HepG2 (cell line): ENCODE measurements around the gene HOXD4.

Experiments
- HOXA7 ChIP-seq: sonication (generic); formaldehyde crosslinking; IDR thresholded peaks from 2 replicates; pipeline ENCODE4 v1.8.1; 2022; ENCODE audit warnings: mild to moderate bottlenecking, missing genetic modification reagents, moderate library complexity
- MAFF ChIP-seq: IDR thresholded peaks from 2 replicates; pipeline ENCODE4 v1.6.1; 2011; ENCODE audit warnings: low read depth, low read length, improper control_type of control experiment
- MXI1 ChIP-seq: IDR thresholded peaks from 3 replicates; pipeline ENCODE4 v1.6.1; 2012; ENCODE audit warnings: low read depth, low read length, inconsistent platforms, borderline replicate concordance
- RXRA ChIP-seq: sonication (generic); formaldehyde crosslinking; IDR thresholded peaks from 2 replicates; pipeline ENCODE4 v1.5.1; 2020; ENCODE audit warnings: missing genetic modification reagents
- SMC3 ChIP-seq: IDR thresholded peaks from 2 replicates; pipeline ENCODE4 v1.6.1; 2011; ENCODE audit warnings: low read length, improper control_type of control experiment
- YEATS4 ChIP-seq: sonication (generic); formaldehyde crosslinking; IDR thresholded peaks from 2 replicates; pipeline ENCODE4 v1.4.0; 2020; ENCODE audit warnings: missing genetic modification reagents, borderline replicate concordance
- ZNF253 ChIP-seq: sonication (generic); formaldehyde crosslinking; IDR thresholded peaks from 2 replicates; pipeline ENCODE4 v1.8.0; 2022; ENCODE audit warnings: mild to moderate bottlenecking, missing genetic modification reagents, borderline replicate concordance
- ZSCAN30 ChIP-seq: sonication (generic); formaldehyde crosslinking; IDR thresholded peaks from 2 replicates; pipeline ENCODE4 v1.5.0; 2020; ENCODE audit warnings: mild to moderate bottlenecking, missing genetic modification reagents
- TF ChIP-seq, protein P1 (sequence below): IDR thresholded peaks from 2 replicates; pipeline ENCODE4 v1.6.1; 2016; ENCODE audit warnings: low read depth, control low read depth
- TF ChIP-seq, protein P2 (sequence below), 2 experiments: IDR thresholded peaks; 2 replicates each; pipeline ENCODE4 v1.6.1; 2011 to 2012; ENCODE audit warnings: low read length in 2 of 2, borderline replicate concordance in 1 of 2, low read depth in 1 of 2, mild to moderate bottlenecking in 1 of 2, moderate library complexity in 1 of 2
- TF ChIP-seq, protein P3 (sequence below), 2 experiments: sonication (generic) in 1 of 2; formaldehyde crosslinking in 1 of 2; IDR thresholded peaks; 2 replicates each; pipeline versions ENCODE4 v1.4.0 to v1.6.1; 2018 to 2020; ENCODE audit warnings: missing genetic modification reagents in 2 of 2, borderline replicate concordance in 1 of 2, low read depth in 1 of 2, mild to moderate bottlenecking in 1 of 2, missing biosample characterization in 1 of 2
- TF ChIP-seq, protein P4 (sequence below): sonication (generic); formaldehyde crosslinking; IDR thresholded peaks from 2 replicates; pipeline ENCODE4 v1.4.0; 2020; ENCODE audit warnings: missing genetic modification reagents, borderline replicate concordance
- TF ChIP-seq, protein P5 (sequence below): sonication (generic); formaldehyde crosslinking; IDR thresholded peaks from 2 replicates; pipeline ENCODE4 v1.5.0; 2020; ENCODE audit warnings: mild to moderate bottlenecking, missing genetic modification reagents, borderline replicate concordance
- TF ChIP-seq, protein P6 (sequence below): sonication (generic); formaldehyde crosslinking; IDR thresholded peaks from 2 replicates; pipeline ENCODE4 v1.5.0; 2020; ENCODE audit warnings: mild to moderate bottlenecking, missing genetic modification reagents, moderate library complexity

DNA sequence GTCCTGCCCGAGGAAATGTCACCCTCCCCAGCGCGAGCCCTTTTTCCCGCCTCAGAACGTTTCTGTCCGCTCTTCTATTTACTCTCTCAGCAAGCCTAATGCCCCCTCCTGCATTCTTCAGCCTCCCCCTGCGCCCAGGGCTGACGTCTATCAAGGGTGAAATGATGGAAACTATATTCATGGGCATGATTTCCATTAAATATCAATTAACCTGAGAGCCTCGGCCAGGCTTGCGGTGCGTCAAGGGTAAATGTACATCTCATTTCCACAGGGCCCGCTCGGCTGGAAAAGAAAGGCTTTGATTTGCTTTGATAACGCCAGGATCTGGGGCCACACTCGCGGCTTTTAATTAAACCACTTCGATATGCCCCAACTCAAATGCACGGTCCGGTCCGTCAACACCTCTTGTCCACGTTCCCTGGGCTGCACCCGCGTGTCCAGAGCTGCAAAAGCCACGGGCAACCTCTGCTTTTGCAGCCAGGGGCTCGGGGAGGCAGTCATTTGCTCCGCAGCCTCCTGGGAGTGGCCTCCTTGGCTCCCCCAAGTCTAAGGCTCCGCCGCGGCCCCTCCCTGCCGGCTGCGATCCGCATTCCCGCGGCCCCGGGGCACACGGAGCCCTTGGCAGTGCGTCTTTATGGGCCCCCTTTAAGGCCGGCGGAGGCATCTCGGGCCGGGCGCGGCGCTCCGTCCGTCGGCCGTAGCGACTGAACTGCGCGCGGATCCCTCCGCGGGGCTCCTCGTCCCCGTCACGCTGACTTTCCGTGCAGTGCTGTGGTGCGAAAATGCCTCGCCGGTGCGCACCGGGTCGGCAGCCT is 22.2 kb upstream of the HOXD4 start, which contains the start of gene HOXD8:
- TF ChIP-seq, protein P1, sequence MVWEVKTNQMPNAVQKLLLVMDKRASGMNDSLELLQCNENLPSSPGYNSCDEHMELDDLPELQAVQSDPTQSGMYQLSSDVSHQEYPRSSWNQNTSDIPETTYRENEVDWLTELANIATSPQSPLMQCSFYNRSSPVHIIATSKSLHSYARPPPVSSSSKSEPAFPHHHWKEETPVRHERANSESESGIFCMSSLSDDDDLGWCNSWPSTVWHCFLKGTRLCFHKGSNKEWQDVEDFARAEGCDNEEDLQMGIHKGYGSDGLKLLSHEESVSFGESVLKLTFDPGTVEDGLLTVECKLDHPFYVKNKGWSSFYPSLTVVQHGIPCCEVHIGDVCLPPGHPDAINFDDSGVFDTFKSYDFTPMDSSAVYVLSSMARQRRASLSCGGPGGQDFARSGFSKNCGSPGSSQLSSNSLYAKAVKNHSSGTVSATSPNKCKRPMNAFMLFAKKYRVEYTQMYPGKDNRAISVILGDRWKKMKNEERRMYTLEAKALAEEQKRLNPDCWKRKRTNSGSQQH (CRISPR knock-in tag), result no peak
- TF ChIP-seq HOXA7 (CRISPR knock-in tag) (no peak), SMC3 (no peak), MXI1 (no peak), ZSCAN30 (CRISPR knock-in tag) (no peak), RXRA (no peak), YEATS4 (CRISPR knock-in tag) (no peak), MAFF (no peak), ZNF253 (CRISPR knock-in tag) (no peak)
- TF ChIP-seq, protein P2, sequence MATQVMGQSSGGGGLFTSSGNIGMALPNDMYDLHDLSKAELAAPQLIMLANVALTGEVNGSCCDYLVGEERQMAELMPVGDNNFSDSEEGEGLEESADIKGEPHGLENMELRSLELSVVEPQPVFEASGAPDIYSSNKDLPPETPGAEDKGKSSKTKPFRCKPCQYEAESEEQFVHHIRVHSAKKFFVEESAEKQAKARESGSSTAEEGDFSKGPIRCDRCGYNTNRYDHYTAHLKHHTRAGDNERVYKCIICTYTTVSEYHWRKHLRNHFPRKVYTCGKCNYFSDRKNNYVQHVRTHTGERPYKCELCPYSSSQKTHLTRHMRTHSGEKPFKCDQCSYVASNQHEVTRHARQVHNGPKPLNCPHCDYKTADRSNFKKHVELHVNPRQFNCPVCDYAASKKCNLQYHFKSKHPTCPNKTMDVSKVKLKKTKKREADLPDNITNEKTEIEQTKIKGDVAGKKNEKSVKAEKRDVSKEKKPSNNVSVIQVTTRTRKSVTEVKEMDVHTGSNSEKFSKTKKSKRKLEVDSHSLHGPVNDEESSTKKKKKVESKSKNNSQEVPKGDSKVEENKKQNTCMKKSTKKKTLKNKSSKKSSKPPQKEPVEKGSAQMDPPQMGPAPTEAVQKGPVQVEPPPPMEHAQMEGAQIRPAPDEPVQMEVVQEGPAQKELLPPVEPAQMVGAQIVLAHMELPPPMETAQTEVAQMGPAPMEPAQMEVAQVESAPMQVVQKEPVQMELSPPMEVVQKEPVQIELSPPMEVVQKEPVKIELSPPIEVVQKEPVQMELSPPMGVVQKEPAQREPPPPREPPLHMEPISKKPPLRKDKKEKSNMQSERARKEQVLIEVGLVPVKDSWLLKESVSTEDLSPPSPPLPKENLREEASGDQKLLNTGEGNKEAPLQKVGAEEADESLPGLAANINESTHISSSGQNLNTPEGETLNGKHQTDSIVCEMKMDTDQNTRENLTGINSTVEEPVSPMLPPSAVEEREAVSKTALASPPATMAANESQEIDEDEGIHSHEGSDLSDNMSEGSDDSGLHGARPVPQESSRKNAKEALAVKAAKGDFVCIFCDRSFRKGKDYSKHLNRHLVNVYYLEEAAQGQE (IDR thresholded peaks at IDR 0.05; ENCODE audit: borderline replicate concordance in 1 of 2, low read depth in 1 of 2, low read length in 2 of 2), result no peak
- TF ChIP-seq, protein P3, sequence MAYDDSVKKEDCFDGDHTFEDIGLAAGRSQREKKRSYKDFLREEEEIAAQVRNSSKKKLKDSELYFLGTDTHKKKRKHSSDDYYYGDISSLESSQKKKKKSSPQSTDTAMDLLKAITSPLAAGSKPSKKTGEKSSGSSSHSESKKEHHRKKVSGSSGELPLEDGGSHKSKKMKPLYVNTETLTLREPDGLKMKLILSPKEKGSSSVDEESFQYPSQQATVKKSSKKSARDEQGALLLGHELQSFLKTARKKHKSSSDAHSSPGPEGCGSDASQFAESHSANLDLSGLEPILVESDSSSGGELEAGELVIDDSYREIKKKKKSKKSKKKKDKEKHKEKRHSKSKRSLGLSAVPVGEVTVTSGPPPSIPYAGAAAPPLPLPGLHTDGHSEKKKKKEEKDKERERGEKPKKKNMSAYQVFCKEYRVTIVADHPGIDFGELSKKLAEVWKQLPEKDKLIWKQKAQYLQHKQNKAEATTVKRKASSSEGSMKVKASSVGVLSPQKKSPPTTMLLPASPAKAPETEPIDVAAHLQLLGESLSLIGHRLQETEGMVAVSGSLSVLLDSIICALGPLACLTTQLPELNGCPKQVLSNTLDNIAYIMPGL (CRISPR knock-in tag; IDR thresholded peaks at IDR 0.05; ENCODE audit: borderline replicate concordance in 1 of 2, low read depth in 1 of 2), result no peak
- TF ChIP-seq, protein P4, sequence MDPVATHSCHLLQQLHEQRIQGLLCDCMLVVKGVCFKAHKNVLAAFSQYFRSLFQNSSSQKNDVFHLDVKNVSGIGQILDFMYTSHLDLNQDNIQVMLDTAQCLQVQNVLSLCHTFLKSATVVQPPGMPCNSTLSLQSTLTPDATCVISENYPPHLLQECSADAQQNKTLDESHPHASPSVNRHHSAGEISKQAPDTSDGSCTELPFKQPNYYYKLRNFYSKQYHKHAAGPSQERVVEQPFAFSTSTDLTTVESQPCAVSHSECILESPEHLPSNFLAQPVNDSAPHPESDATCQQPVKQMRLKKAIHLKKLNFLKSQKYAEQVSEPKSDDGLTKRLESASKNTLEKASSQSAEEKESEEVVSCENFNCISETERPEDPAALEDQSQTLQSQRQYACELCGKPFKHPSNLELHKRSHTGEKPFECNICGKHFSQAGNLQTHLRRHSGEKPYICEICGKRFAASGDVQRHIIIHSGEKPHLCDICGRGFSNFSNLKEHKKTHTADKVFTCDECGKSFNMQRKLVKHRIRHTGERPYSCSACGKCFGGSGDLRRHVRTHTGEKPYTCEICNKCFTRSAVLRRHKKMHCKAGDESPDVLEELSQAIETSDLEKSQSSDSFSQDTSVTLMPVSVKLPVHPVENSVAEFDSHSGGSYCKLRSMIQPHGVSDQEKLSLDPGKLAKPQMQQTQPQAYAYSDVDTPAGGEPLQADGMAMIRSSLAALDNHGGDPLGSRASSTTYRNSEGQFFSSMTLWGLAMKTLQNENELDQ (CRISPR knock-in tag), result no peak
- TF ChIP-seq, protein P5, sequence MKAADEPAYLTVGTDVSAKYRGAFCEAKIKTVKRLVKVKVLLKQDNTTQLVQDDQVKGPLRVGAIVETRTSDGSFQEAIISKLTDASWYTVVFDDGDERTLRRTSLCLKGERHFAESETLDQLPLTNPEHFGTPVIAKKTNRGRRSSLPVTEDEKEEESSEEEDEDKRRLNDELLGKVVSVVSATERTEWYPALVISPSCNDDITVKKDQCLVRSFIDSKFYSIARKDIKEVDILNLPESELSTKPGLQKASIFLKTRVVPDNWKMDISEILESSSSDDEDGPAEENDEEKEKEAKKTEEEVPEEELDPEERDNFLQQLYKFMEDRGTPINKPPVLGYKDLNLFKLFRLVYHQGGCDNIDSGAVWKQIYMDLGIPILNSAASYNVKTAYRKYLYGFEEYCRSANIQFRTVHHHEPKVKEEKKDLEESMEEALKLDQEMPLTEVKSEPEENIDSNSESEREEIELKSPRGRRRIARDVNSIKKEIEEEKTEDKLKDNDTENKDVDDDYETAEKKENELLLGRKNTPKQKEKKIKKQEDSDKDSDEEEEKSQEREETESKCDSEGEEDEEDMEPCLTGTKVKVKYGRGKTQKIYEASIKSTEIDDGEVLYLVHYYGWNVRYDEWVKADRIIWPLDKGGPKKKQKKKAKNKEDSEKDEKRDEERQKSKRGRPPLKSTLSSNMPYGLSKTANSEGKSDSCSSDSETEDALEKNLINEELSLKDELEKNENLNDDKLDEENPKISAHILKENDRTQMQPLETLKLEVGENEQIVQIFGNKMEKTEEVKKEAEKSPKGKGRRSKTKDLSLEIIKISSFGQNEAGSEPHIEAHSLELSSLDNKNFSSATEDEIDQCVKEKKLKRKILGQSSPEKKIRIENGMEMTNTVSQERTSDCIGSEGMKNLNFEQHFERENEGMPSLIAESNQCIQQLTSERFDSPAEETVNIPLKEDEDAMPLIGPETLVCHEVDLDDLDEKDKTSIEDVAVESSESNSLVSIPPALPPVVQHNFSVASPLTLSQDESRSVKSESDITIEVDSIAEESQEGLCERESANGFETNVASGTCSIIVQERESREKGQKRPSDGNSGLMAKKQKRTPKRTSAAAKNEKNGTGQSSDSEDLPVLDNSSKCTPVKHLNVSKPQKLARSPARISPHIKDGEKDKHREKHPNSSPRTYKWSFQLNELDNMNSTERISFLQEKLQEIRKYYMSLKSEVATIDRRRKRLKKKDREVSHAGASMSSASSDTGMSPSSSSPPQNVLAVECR (CRISPR knock-in tag), result no peak
- TF ChIP-seq, protein P6, sequence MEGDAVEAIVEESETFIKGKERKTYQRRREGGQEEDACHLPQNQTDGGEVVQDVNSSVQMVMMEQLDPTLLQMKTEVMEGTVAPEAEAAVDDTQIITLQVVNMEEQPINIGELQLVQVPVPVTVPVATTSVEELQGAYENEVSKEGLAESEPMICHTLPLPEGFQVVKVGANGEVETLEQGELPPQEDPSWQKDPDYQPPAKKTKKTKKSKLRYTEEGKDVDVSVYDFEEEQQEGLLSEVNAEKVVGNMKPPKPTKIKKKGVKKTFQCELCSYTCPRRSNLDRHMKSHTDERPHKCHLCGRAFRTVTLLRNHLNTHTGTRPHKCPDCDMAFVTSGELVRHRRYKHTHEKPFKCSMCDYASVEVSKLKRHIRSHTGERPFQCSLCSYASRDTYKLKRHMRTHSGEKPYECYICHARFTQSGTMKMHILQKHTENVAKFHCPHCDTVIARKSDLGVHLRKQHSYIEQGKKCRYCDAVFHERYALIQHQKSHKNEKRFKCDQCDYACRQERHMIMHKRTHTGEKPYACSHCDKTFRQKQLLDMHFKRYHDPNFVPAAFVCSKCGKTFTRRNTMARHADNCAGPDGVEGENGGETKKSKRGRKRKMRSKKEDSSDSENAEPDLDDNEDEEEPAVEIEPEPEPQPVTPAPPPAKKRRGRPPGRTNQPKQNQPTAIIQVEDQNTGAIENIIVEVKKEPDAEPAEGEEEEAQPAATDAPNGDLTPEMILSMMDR (CRISPR knock-in tag), result no peak
